Loucy (cell line): ENCODE data around the gene CD8B.

Experiments used
- EZH2phosphoT487 ChIP-seq: fragments of 200-600 bp; IDR thresholded peaks from 2 replicates; pipeline ENCODE4 v1.6.1; 2018; ENCODE audit warnings: antibody characterized with exemption, mild to moderate bottlenecking, moderate library complexity, borderline replicate concordance
- TF ChIP-seq, protein P1 (sequence below): fragments of 200-600 bp; sonication (generic); conservative IDR thresholded peaks from 2 replicates; pipeline ENCODE4 v1.5.1; 2014; ENCODE audit warnings: mild to moderate bottlenecking, antibody characterized with exemption, low read length

DNA sequence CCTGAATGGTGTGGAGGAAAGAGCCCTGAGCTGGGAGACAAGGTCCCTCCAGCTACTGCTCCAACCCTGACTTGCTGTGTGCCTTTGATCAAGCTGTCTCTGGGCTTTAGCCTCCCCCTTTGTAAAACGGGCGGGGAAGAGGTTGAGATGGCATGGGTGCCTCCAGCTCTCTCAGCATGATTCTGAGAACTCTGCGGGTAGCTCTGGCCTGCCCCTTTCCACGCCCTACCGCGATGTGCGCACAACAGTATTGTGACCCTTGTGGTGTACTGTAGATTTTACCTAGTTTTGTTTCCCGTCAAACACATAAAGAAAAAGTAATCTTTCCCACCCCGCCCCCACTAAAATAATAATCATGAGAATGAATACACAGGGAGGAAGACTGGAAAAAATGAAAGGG lies 76.2 kb downstream of the CD8B start:
- TF ChIP-seq, protein P1, sequence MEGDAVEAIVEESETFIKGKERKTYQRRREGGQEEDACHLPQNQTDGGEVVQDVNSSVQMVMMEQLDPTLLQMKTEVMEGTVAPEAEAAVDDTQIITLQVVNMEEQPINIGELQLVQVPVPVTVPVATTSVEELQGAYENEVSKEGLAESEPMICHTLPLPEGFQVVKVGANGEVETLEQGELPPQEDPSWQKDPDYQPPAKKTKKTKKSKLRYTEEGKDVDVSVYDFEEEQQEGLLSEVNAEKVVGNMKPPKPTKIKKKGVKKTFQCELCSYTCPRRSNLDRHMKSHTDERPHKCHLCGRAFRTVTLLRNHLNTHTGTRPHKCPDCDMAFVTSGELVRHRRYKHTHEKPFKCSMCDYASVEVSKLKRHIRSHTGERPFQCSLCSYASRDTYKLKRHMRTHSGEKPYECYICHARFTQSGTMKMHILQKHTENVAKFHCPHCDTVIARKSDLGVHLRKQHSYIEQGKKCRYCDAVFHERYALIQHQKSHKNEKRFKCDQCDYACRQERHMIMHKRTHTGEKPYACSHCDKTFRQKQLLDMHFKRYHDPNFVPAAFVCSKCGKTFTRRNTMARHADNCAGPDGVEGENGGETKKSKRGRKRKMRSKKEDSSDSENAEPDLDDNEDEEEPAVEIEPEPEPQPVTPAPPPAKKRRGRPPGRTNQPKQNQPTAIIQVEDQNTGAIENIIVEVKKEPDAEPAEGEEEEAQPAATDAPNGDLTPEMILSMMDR: no peak
- TF ChIP-seq EZH2phosphoT487: no peak
